Upper lobe of left lung (tissue), 4 donors: ENCODE measurements around the gene ACACB.

ENCODE experiments used
- CTCF ChIP-seq, 6 experiments: fragments of 450-650 bp in 4 of 6; fragments of 200-600 bp in 2 of 6; sonication (generic) in 2 of 6; IDR thresholded peaks; one replicate each; pipeline ENCODE4 v1.5.1; 2016 to 2019; ENCODE audit warnings: antibody characterized with exemption in 6 of 6
- EP300 ChIP-seq, 4 donors: sonication (generic); formaldehyde crosslinking; IDR thresholded peaks; one replicate each; pipeline ENCODE4 v1.5.1; 2017; ENCODE audit warnings: antibody characterized with exemption in 4 of 4, control low read depth in 2 of 4
- POLR2A ChIP-seq, 4 donors: fragments of 450-650 bp; IDR thresholded peaks; one replicate each; pipeline ENCODE4 v1.5.1; 2016 to 2017; ENCODE audit warnings: antibody characterized with exemption in 4 of 4, mild to moderate bottlenecking in 2 of 4

- TF ChIP-seq EP300 (IDR thresholded peaks at IDR 0.05) (no peak), CTCF (IDR thresholded peaks at IDR 0.05) (no peak), POLR2A (IDR thresholded peaks at IDR 0.05) (no peak)
Measured at GRCh38 chr12:109273354-109273753, 157.0 kb downstream of the ACACB start.
